A172 (cell line): ENCODE measurements around the gene ZSCAN31. TPM values are rescaled to one million over a fixed set of nuclear protein-coding genes. Genes with fewer than 3 reads are reported as not detected.
A peak's percentile ranks its signal among the peaks of the same experiment; 100 is the strongest.
"Not testable (repeated sequence)": the region's sequence is repeated elsewhere in the genome, so short reads cannot be mapped to it uniquely, and the experiment has no call there.

Source experiments
- DNase-seq: peaks from one replicate; pipeline ENCODE4 v3.0.0-alpha.2; 2015; ENCODE audit warnings: low spot score
- total RNA-seq: library from RNA; depleted of rRNA; stranded (reverse); fragments of >200 nt; shearing (Covaris generic); gene quantifications from 2 replicates; pipeline ENCODE4 v1.2.3, GENCODE V29; 2014; rRNA removed

The ZSCAN31 gene
- total RNA-seq, result 17.4 and 24.4 TPM in 2 replicates

- peak; percentile 98 for DNase-seq
Observed at GRCh38 chr6:28335564-28336283, at the start of gene ZSCAN31. Gene ZSCAN31 (minus strand): TSS chr6:28336148. CDS start chr6:28329683, 6,465 bp downstream.

GRCh38 chr6:28384143-28384533 lies 48.2 kb upstream of the ZSCAN31 start:
- no peak for DNase-seq

- peak; percentile 88 for DNase-seq
Observed at GRCh38 chr6:28383235-28384142, 47.5 kb upstream of the ZSCAN31 start.

GRCh38 chr6:28380381-28380780 lies 44.4 kb upstream of the ZSCAN31 start:
- DNase-seq, result no peak

- no peak for DNase-seq
Observed at GRCh38 chr6:28378644-28379043, 42.7 kb upstream of the ZSCAN31 start.

GRCh38 chr6:28377879-28378278 lies 41.9 kb upstream of the ZSCAN31 start:
- no peak for DNase-seq

- no peak for DNase-seq
Observed at GRCh38 chr6:28373925-28374324, 38.0 kb upstream of the ZSCAN31 start.

- DNase-seq, result no peak
Observed at GRCh38 chr6:28371706-28372451, 35.9 kb upstream of the ZSCAN31 start.

- DNase-seq, result no peak
Observed at GRCh38 chr6:28371280-28371679, 35.3 kb upstream of the ZSCAN31 start.

GRCh38 chr6:28370440-28370839 lies 34.5 kb upstream of the ZSCAN31 start:
- no peak for DNase-seq

GRCh38 chr6:28369463-28369862 lies 33.5 kb upstream of the ZSCAN31 start:
- no peak for DNase-seq

GRCh38 chr6:28368522-28368921 lies 32.6 kb upstream of the ZSCAN31 start:
- DNase-seq, result no peak

GRCh38 chr6:28365590-28365989 lies 29.6 kb upstream of the ZSCAN31 start:
- DNase-seq, result not testable (repeated sequence)

GRCh38 chr6:28360961-28361360 lies 25.0 kb upstream of the ZSCAN31 start:
- DNase-seq, result no peak

- not testable (repeated sequence) for DNase-seq
Observed at GRCh38 chr6:28359562-28359961, 23.6 kb upstream of the ZSCAN31 start.

- DNase-seq, result no peak
Observed at GRCh38 chr6:28357036-28357435, 21.1 kb upstream of the ZSCAN31 start.

- DNase-seq, result no peak
Observed at GRCh38 chr6:28356666-28357020, 20.7 kb upstream of the ZSCAN31 start.

GRCh38 chr6:28355743-28356665 lies 20.1 kb upstream of the ZSCAN31 start:
- DNase-seq, result peak; percentile 88

GRCh38 chr6:28354688-28355554 lies 19.0 kb upstream of the ZSCAN31 start:
- DNase-seq, result no peak
